HCT116 (cell line): ENCODE measurements around the gene ARID5A. TPM values are rescaled to one million over a fixed set of nuclear protein-coding genes. Genes with fewer than 3 reads are reported as not detected.

Experiments
- ATAC-seq: fragments of 200-7000 bp; cut with Tn5 transposase; 2 replicates; pipeline ENCODE4 v1.9.1; 2020; ENCODE audit warnings: mild to moderate bottlenecking, moderate library complexity
- BruUV-seq: library from RNA; stranded (reverse); fragments of 400-500 nt; replicated peaks from 2 replicates; lab custom pipeline; 2021; lab: Mats Ljungman, UMichigan
- CTCF ChIA-PET: fragments of 300-600 bp; sonication (Branson Sonifier 250); formaldehyde crosslinking; loops from one replicate; lab custom pipeline; 2021; ENCODE audit warnings: antibody characterized with exemption; lab: Charles Lee
- POLR2A ChIA-PET: fragments of 300-600, 350-600 bp; sonication (Branson Sonifier 250); formaldehyde crosslinking; loops from one replicate; lab custom pipeline; 2021; ENCODE audit warnings: antibody characterized with exemption; lab: Charles Lee
- RAD21 ChIA-PET, 2 experiments: fragments of 300-600 bp; sonication (Branson Sonifier 250); formaldehyde crosslinking; loops; one replicate each; lab custom pipeline; 2023; ENCODE audit warnings: low total read pairs in 2 of 2; ENCODE audit not compliant: uncharacterized antibody in 2 of 2, unreplicated experiment in 2 of 2, low non-redundant PET in 1 of 2; lab: Charles Lee
- DNase-seq: peaks from one replicate; pipeline ENCODE4 v3.0.0-alpha.2; 2010; ENCODE audit warnings: low read depth, low spot score
- H2AFZ ChIP-seq: fragments of 200-600 bp; shearing (Covaris generic), sonication (generic); 2 replicates; pipeline ENCODE4 v1.6.1; 2017; ENCODE audit warnings: low read depth, mixed run types, mixed read lengths, antibody characterized with exemption, low read length; ENCODE audit not compliant: poor library complexity, severe bottlenecking
- H3K27ac ChIP-seq: 2 replicates; pipeline ENCODE4 v1.5.1; 2012; ENCODE audit warnings: low read depth, low read length
- H3K27me3 ChIP-seq: fragments of 200-600 bp; sonication (generic); 2 replicates; pipeline ENCODE4 v1.6.1; 2016; ENCODE audit warnings: mixed run types, low read length, mixed read lengths; ENCODE audit not compliant: insufficient read depth
- H3K36me3 ChIP-seq, 2 experiments: fragments of 200-500 bp in 1 of 2; fragments of 200-600 bp in 1 of 2; sonication (Bioruptor generic) in 1 of 2; sonication (generic) in 1 of 2; 2 replicates each; pipeline versions ENCODE4 v1.5.1 to v1.6.1; 2014 to 2016; ENCODE audit warnings: low read length in 2 of 2, inconsistent platforms in 1 of 2, mixed read lengths in 1 of 2, mixed run types in 1 of 2; ENCODE audit not compliant: insufficient read depth in 2 of 2, control insufficient read depth in 1 of 2
- H3K4me1 ChIP-seq, 2 experiments: fragments of 200-600 bp in 1 of 2; sonication (generic) in 1 of 2; 2 replicates each; pipeline versions ENCODE4 v1.5.1 to v1.6.1; 2012 to 2017; ENCODE audit warnings: low read length in 2 of 2, inconsistent platforms in 1 of 2, mild to moderate bottlenecking in 1 of 2, mixed read lengths in 1 of 2, mixed run types in 1 of 2, moderate library complexity in 1 of 2; ENCODE audit not compliant: insufficient read depth in 2 of 2, control insufficient read depth in 1 of 2
- H3K4me2 ChIP-seq: fragments of 200-600 bp; sonication (generic); 2 replicates; pipeline ENCODE4 v1.6.1; 2017; ENCODE audit warnings: mixed run types, low read length, mixed read lengths
- H3K4me3 ChIP-seq, 2 experiments: fragments of 200-600 bp in 1 of 2; sonication (generic) in 1 of 2; replicated peaks in 1 of 2; 2 replicates each; pipeline ENCODE4 v1.5.1; 2011 to 2016; ENCODE audit warnings: low read length in 2 of 2, control low read depth in 1 of 2, low read depth in 1 of 2, mild to moderate bottlenecking in 1 of 2, mixed read lengths in 1 of 2, mixed run types in 1 of 2
- H3K79me2 ChIP-seq: fragments of 200-600 bp; sonication (generic); 2 replicates; pipeline ENCODE4 v1.6.1; 2017; ENCODE audit warnings: mild to moderate bottlenecking, mixed run types, low read length, moderate library complexity, mixed read lengths; ENCODE audit not compliant: insufficient read depth
- H3K9ac ChIP-seq: fragments of 200-600 bp; sonication (generic); 2 replicates; pipeline ENCODE4 v1.6.1; 2016; ENCODE audit warnings: low read length, mixed read lengths
- H3K9me2 ChIP-seq: fragments of 200-600 bp; sonication (generic), shearing (Covaris generic); 2 replicates; pipeline ENCODE4 v1.6.1; 2017; ENCODE audit warnings: mixed run types, mild to moderate bottlenecking, moderate library complexity; ENCODE audit not compliant: insufficient read depth
- H3K9me3 ChIP-seq, 2 experiments: fragments of 200-500 bp in 1 of 2; fragments of 200-600 bp in 1 of 2; sonication (Bioruptor generic) in 1 of 2; sonication (generic) in 1 of 2; 2 replicates each; pipeline ENCODE4 v1.6.1; 2014 to 2017; ENCODE audit warnings: low read length in 2 of 2, mixed read lengths in 2 of 2, inconsistent platforms in 1 of 2, low read depth in 1 of 2, mild to moderate bottlenecking in 1 of 2, mixed run types in 1 of 2, moderate library complexity in 1 of 2; ENCODE audit not compliant: control insufficient read depth in 1 of 2, insufficient read depth in 1 of 2
- H4K20me1 ChIP-seq: fragments of 200-600 bp; sonication (generic), shearing (Covaris generic); 2 replicates; pipeline ENCODE4 v1.6.1; 2017; ENCODE audit warnings: mixed run types, mild to moderate bottlenecking, moderate library complexity; ENCODE audit not compliant: insufficient read depth
- EGR1 ChIP-seq: IDR thresholded peaks from 2 replicates; pipeline ENCODE4 v1.6.1; 2012; ENCODE audit warnings: low read depth
- ELF1 ChIP-seq: IDR thresholded peaks from 2 replicates; pipeline ENCODE4 v1.6.1; 2012; ENCODE audit warnings: low read depth, borderline replicate concordance
- EZH2 ChIP-seq: fragments of 200-600 bp; sonication (generic); IDR thresholded peaks from 2 replicates; pipeline ENCODE4 v1.6.1; 2017; ENCODE audit warnings: antibody characterized with exemption, mixed run types
- EZH2phosphoT487 ChIP-seq: fragments of 200-600 bp; IDR thresholded peaks from 2 replicates; pipeline ENCODE4 v1.6.1; 2018; ENCODE audit warnings: antibody characterized with exemption, borderline replicate concordance
- JUND ChIP-seq: IDR thresholded peaks from 2 replicates; pipeline ENCODE4 v1.6.1; 2012
- POLR2A ChIP-seq: IDR thresholded peaks from 2 replicates; pipeline ENCODE4 v1.7.0; 2011; ENCODE audit warnings: borderline replicate concordance; ENCODE audit not compliant: insufficient read depth, insufficient read length; ENCODE audit errors: extremely low read depth
- RAD21 ChIP-seq: IDR thresholded peaks from 2 replicates; pipeline ENCODE4 v1.6.1; 2012; ENCODE audit warnings: low read depth, mild to moderate bottlenecking
- SIN3A ChIP-seq: IDR thresholded peaks from 2 replicates; pipeline ENCODE4 v1.6.1; 2012; ENCODE audit warnings: low read depth
- SRF ChIP-seq: IDR thresholded peaks from 2 replicates; pipeline ENCODE4 v1.6.1; 2012; ENCODE audit warnings: low read depth
- YY1 ChIP-seq: IDR thresholded peaks from 2 replicates; pipeline ENCODE4 v1.6.1; 2011; ENCODE audit warnings: low read length, low read depth, moderate library complexity, mild to moderate bottlenecking; ENCODE audit not compliant: insufficient replicate concordance; ENCODE audit errors: extremely low read depth
- ZFX ChIP-seq: fragments of 450-650 bp; IDR thresholded peaks from 2 replicates; pipeline ENCODE4 v1.6.1; 2017
- ZNF274 ChIP-seq: fragments of 200-500 bp; sonication (Bioruptor generic); IDR thresholded peaks from 2 replicates; pipeline ENCODE4 v1.6.1; 2014; ENCODE audit warnings: mild to moderate bottlenecking, low read depth, low read length, inconsistent platforms
- intact Hi-C: fragments of 100-400 bp; cut with micrococcal nuclease; formaldehyde crosslinking; loops from 2 replicates; pipeline ENCODE4 v1.10.0; 2022
- total RNA-seq: library from RNA; stranded (reverse); gene quantifications from one replicate; pipeline ENCODE4 v1.2.1, GENCODE V29; 2021; ENCODE audit not compliant: unreplicated experiment
- TF ChIP-seq, protein P1 (sequence below): IDR thresholded peaks from 2 replicates; pipeline ENCODE4 v1.6.1; 2011; ENCODE audit warnings: mild to moderate bottlenecking, low read length, moderate library complexity; ENCODE audit not compliant: insufficient replicate concordance; ENCODE audit errors: extremely low read depth
- TF ChIP-seq, protein P2 (sequence below): IDR thresholded peaks from 2 replicates; pipeline ENCODE4 v1.6.1; 2012
- TF ChIP-seq, protein P3 (sequence below): IDR thresholded peaks from 2 replicates; pipeline ENCODE4 v1.6.1; 2012
- TF ChIP-seq, protein P4 (sequence below), 3 experiments: fragments of 200-600 bp in 1 of 3; sonication (generic) in 1 of 3; IDR thresholded peaks in 2 of 3; conservative IDR thresholded peaks in 1 of 3; 2 replicates each; pipeline ENCODE4 v1.5.1; 2012 to 2017; ENCODE audit warnings: low read depth in 2 of 3, low read length in 2 of 3, antibody characterized with exemption in 1 of 3, borderline replicate concordance in 1 of 3, control low read depth in 1 of 3, mild to moderate bottlenecking in 1 of 3, mixed read lengths in 1 of 3, mixed run types in 1 of 3, moderate library complexity in 1 of 3; ENCODE audit not compliant: insufficient read depth in 1 of 3

ARID5A gene
- total RNA-seq, 1 experiment from 2014 or later = 8.2 TPM

DNA sequence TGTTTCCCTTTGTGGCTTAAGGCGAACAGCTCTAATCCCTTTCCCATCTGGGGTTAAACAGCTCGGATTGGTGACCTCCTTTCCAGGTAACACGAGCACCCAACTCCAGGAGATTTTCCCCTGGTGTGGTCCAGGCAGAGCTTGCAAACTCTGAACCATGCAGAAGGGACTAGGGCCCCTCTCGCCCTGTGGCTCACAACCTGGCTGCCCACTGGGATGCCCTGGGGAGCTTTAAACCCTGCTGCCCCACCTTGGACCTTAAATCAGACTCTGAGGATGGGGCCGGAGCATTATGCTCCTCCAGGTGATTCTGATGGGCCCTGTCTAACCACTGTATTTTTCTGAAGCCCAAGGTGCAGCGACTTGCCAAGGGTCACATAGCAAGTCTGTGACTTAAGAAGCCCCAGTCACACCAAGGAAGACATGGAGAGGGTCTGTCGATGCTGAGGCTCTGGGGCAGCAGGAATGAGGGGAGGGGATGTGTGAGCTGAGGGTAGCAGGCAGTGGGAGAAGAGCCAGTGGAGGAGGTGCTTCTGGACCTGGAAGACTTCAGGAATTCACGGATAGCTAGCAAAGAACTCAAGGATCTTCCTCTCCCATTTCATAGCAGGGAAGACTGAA lies 5.9 kb downstream of the ARID5A start:
- H3K36me3 ChIP-seq = no peaks in the 10 kb centered on the region
- ChIA-PET RAD21 (no interaction called here), POLR2A (no interaction called here), CTCF (no interaction called here)
- H3K27me3 ChIP-seq = no peaks in the 10 kb centered on the region
- ATAC-seq = no peak
- no peak overlapping the region for H3K4me2 ChIP-seq
- peaks cover 10 to 47% of the 10 kb centered on the region in 2 experiments for H3K4me1 ChIP-seq
- H2AFZ ChIP-seq = no peak overlapping the region
- intact Hi-C loops = no loop called here
- H3K9ac ChIP-seq = no peak overlapping the region
- 0 out of 2 replicates have a peak, but pooled peaks cover 3% of the 10 kb centered on the region for H3K79me2 ChIP-seq
- DNase-seq = no peak
- no TSS peak for BruUV-seq
- TF ChIP-seq, protein P1, sequence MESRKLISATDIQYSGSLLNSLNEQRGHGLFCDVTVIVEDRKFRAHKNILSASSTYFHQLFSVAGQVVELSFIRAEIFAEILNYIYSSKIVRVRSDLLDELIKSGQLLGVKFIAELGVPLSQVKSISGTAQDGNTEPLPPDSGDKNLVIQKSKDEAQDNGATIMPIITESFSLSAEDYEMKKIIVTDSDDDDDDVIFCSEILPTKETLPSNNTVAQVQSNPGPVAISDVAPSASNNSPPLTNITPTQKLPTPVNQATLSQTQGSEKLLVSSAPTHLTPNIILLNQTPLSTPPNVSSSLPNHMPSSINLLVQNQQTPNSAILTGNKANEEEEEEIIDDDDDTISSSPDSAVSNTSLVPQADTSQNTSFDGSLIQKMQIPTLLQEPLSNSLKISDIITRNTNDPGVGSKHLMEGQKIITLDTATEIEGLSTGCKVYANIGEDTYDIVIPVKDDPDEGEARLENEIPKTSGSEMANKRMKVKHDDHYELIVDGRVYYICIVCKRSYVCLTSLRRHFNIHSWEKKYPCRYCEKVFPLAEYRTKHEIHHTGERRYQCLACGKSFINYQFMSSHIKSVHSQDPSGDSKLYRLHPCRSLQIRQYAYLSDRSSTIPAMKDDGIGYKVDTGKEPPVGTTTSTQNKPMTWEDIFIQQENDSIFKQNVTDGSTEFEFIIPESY = no peak
- no peak for TF ChIP-seq SRF
- TF ChIP-seq ELF1 = no peak
- TF ChIP-seq POLR2A = no peak
- no peak for TF ChIP-seq RAD21
- TF ChIP-seq, protein P2, sequence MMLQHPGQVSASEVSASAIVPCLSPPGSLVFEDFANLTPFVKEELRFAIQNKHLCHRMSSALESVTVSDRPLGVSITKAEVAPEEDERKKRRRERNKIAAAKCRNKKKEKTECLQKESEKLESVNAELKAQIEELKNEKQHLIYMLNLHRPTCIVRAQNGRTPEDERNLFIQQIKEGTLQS = no peak
- TF ChIP-seq, protein P3, sequence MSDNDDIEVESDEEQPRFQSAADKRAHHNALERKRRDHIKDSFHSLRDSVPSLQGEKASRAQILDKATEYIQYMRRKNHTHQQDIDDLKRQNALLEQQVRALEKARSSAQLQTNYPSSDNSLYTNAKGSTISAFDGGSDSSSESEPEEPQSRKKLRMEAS = no peak
- TF ChIP-seq ZNF274 = no peak
- no peak for TF ChIP-seq YY1
- no peak for TF ChIP-seq SIN3A
- no peak for TF ChIP-seq EGR1
- TF ChIP-seq ZFX = no peak
- no peak for TF ChIP-seq EZH2
- TF ChIP-seq, protein P4, sequence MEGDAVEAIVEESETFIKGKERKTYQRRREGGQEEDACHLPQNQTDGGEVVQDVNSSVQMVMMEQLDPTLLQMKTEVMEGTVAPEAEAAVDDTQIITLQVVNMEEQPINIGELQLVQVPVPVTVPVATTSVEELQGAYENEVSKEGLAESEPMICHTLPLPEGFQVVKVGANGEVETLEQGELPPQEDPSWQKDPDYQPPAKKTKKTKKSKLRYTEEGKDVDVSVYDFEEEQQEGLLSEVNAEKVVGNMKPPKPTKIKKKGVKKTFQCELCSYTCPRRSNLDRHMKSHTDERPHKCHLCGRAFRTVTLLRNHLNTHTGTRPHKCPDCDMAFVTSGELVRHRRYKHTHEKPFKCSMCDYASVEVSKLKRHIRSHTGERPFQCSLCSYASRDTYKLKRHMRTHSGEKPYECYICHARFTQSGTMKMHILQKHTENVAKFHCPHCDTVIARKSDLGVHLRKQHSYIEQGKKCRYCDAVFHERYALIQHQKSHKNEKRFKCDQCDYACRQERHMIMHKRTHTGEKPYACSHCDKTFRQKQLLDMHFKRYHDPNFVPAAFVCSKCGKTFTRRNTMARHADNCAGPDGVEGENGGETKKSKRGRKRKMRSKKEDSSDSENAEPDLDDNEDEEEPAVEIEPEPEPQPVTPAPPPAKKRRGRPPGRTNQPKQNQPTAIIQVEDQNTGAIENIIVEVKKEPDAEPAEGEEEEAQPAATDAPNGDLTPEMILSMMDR (IDR thresholded peaks at IDR 0.05 in 2 of 3, conservative IDR thresholded peaks at IDR 0.05 in 1 of 3; ENCODE audit: borderline replicate concordance in 1 of 3, insufficient read depth in 1 of 3, low read depth in 2 of 3, low read length in 2 of 3) = no peak
- no peak for TF ChIP-seq JUND
- TF ChIP-seq EZH2phosphoT487 = no peak
- H3K27ac ChIP-seq = no peak overlapping the region
- H3K9me3 ChIP-seq = no peaks in the 10 kb centered on the region
- no peak overlapping the region for H3K4me3 ChIP-seq
- H4K20me1 ChIP-seq = no peaks in the 10 kb centered on the region
- H3K9me2 ChIP-seq = no peaks in the 10 kb centered on the region
